Activated naive CD4-positive, alpha-beta T cell treated with anti-CD3 and anti-CD28 coated beads, Interleukin-2, amount 50 U/mL, for 72 hours (primary cell): Measurements from ENCODE around the gene SEMA3A. TPM values are rescaled to one million over a fixed set of nuclear protein-coding genes. Genes with fewer than 3 reads are reported as not detected.
A peak's percentile ranks its signal among the peaks of the same experiment; 100 is the strongest.

ENCODE experiments used
- ATAC-seq, 2 donors: fragments of 150-1000 bp; cut with Tn5 transposase; 2 replicates each; pipeline ENCODE4 v1.10.0; 2021; ENCODE audit warnings: mild to moderate bottlenecking in 2 of 2, moderate library complexity in 2 of 2
- DNase-seq, 2 donors: peaks; one replicate each; pipeline ENCODE4 v3.0.0; 2021 to 2022; ENCODE audit warnings: low spot score in 2 of 2
- H3K27ac Mint-ChIP-seq, 2 donors: one replicate each; pipeline ENCODE4 v1.8.0; 2022; ENCODE audit warnings: mild to moderate bottlenecking in 2 of 2, mixed read lengths in 2 of 2
- H3K36me3 Mint-ChIP-seq, 2 donors: one replicate each; pipeline ENCODE4 v1.8.0; 2022; ENCODE audit warnings: mixed read lengths in 2 of 2
- H3K9me3 Mint-ChIP-seq, 2 donors: one replicate each; pipeline ENCODE4 v1.8.0; 2022; ENCODE audit warnings: mixed read lengths in 2 of 2
- total RNA-seq, 2 donors: library from RNA; stranded (reverse); gene quantifications; one replicate each; pipeline ENCODE4 v1.2.3, GENCODE V29; 2022

SEMA3A gene
- total RNA-seq, 2 donors from 2014 or later, result 1.7 to 2.3 TPM

DNA sequence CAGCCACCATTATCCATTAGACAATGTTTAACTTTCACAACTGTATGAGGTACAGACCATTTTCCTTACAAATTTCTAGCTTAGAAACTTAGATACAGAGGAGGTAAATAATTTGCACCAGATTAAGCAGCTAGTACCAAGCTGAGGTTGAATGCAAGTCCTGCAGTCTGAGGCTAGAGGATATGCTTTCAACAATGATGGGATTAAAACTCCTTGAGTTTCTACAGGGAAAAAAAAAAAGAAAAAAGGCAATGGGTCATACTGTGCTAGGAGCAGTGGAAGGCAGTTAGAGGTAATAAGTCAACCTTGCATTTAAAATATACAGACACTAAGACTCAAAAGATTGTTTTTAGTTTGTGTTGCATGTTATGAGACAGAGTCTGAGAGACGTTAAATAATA is 86.5 kb downstream of the SEMA3A start:
- Mint-ChIP-seq H3K36me3 (no peaks in the 10 kb centered on the region), H3K27ac (no peak overlapping the region), H3K9me3 (no peaks in the 10 kb centered on the region)
- DNase-seq (no peak), ATAC-seq (no peak)

DNA sequence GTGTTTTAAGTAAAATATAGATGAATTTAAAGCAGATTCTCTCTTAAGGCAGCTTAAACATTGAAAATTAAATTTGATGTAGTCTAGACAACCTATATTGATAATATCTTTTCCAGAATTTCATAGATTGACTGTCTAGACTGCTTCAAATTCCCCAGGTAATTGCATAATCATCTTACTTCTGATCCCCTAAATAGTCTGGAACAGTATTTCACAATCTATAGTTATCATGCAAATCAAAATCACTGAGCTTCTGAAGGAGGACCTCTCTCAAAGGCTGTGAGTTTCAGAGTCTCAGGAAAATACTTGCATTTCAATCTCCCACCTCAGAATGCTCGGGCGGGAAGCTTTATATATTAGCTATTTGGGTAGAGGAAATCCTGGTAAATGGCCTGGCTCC is 87.3 kb downstream of the SEMA3A start:
- H3K36me3 Mint-ChIP-seq, result no peaks in the 10 kb centered on the region
- H3K9me3 Mint-ChIP-seq, result no peaks in the 10 kb centered on the region
- DNase-seq, result no peak
- no peak for ATAC-seq
- no peak overlapping the region for H3K27ac Mint-ChIP-seq

DNA sequence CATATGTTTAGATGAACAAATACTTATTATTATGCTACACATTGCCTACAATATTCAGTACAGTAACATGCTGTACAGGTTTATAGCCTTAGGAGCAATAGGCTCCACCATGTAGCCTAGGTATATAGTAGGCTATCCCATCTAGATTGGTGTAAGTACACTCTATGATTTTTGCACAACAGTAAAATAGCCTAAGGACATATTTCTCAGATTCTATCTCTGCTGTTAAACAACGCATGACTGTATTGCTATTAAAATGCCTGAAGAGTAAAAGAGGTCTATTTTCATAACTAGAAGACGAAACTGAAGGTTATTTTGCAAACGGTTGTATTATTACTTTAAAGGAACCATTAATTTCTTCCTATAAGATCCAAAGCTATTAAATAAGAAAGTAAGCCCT is 88.3 kb downstream of the SEMA3A start:
- Mint-ChIP-seq H3K9me3 (no peaks in the 10 kb centered on the region), H3K27ac (no peak overlapping the region), H3K36me3 (no peaks in the 10 kb centered on the region)
- DNase-seq (no peak), ATAC-seq (no peak)

DNA sequence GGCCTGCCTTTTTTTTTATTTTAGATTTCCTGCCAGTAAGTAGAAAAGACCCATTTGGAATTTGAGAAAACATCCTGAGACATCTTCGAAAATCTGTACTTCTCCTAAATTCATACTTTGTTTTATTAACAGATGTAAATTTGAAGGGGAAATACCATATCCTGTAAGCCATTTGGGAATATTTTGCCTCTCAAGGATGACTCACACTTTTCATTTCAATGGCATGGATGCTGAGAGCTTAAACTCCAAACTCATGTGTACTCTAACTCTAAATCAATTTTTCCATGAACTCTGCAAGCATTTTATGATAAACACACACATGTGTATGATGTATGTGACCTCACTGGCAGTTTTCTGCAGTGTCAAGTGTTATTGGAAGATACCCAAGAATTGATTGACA is 89.0 kb downstream of the SEMA3A start:
- Mint-ChIP-seq H3K27ac (no peak overlapping the region), H3K9me3 (no peaks in the 10 kb centered on the region), H3K36me3 (no peaks in the 10 kb centered on the region)
- ATAC-seq, result no peak
- no peak for DNase-seq

DNA sequence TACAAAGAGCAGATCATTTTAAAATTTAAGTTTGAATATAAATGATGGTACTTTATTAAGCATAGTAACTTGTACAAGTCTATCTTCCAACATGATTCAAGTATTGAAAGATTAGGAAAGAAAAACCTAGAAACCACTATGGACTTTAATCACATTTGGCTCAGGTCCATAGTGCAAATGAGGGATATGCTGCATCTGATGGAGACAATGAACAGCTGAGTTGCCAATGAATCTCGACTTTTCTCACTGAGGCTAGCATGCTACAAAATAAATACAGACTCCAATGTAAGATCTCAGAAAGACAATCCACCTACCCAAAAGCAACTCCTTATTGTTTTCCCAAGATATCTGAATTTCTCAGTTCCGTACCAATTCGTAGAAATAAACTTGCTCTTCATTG is 89.8 kb downstream of the SEMA3A start:
- Mint-ChIP-seq H3K36me3 (no peaks in the 10 kb centered on the region), H3K9me3 (no peaks in the 10 kb centered on the region), H3K27ac (no peak overlapping the region)
- no peak for DNase-seq
- no peak for ATAC-seq

DNA sequence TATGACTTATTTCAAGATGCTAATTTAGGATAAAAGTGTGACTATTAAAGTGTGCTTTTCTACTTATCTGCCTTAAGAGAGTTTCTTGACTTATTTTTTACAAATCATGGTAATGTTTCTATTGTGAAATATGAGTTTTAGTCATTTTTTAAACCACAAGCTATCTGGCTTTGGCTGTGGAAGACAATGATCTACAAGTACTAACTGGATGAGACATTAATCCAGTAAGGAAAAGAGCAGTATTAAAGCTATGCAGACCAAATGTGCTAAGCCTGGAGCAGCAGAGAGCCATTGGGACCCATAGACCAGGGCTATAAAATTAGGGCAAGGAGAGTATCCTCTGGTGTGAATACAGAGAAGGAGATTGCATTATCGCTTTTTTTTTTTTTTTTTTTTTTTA is 92.4 kb downstream of the SEMA3A start:
- ATAC-seq (no peak), DNase-seq (no peak)
- H3K36me3 Mint-ChIP-seq, result no peaks in the 10 kb centered on the region
- H3K9me3 Mint-ChIP-seq, result no peaks in the 10 kb centered on the region
- H3K27ac Mint-ChIP-seq, result no peak overlapping the region

DNA sequence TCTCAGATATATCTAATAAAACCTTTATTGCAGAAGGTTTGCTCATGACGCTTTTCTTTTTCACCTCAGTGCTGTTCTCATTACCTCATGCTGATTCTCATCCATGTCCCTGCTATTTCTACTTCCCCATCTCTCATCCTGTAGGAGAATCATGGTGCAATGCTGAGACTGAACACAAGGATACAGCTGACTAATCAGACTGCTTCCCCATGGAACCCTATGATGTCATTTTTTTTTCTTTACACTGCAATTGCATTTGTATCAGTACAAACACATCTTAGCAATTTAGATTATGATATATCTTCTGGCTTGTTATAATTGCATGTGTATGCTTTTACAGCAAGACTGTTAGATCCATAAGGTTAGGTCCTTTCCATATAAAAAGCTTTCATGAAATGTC is 93.7 kb downstream of the SEMA3A start:
- no peaks in the 10 kb centered on the region for H3K36me3 Mint-ChIP-seq
- no peaks in the 10 kb centered on the region for H3K9me3 Mint-ChIP-seq
- DNase-seq (no peak), ATAC-seq (no peak)
- no peak overlapping the region for H3K27ac Mint-ChIP-seq

DNA sequence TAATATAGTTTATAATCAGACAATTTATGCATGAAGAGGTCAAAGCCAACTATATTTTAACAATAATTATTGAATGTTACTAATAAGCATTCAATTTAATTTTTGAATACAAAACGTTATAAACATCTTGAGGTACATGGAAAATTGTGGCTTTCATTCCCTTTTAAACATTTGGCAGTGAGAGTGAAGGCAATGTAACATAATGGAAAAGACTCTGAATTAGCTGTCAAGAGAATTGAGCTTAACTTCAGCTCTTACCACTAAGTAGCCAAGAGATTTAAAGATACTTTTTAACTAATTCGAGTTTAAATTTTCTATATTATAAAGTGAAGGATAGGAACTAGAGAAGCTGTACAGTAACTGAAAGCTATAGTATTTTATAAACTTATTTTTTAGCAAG is 98.6 kb downstream of the SEMA3A start:
- no peak for DNase-seq
- H3K27ac Mint-ChIP-seq, result no peak overlapping the region
- no peak for ATAC-seq
- no peaks in the 10 kb centered on the region for H3K36me3 Mint-ChIP-seq
- H3K9me3 Mint-ChIP-seq, result peaks cover 0 to 6% of the 10 kb centered on the region in 2 donors

DNA sequence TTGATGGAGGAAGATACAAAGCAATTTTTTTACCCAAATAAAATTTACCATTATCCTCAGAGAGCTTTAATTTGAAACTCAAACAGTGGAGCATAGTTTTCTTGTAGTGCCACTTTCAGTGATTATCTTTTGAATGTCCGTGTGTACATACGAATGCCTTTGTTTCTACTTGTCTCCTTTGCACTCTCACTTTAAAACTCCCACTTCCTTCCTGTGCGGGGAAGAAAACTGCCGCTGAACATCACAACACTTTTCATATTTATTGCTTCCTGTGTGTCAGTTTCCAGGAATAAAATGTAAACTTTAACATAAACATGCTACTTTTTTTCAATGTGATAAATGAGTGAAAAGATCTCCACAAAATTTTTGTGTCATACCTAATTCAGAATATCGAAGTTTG is 102.4 kb downstream of the SEMA3A start:
- Mint-ChIP-seq H3K36me3 (no peaks in the 10 kb centered on the region), H3K9me3 (peaks cover 0 to 6% of the 10 kb centered on the region in 2 donors), H3K27ac (peak overlapping the region; percentile 3 to 73)
- peak; percentile 40 to 58 for ATAC-seq
- DNase-seq, result no peak

DNA sequence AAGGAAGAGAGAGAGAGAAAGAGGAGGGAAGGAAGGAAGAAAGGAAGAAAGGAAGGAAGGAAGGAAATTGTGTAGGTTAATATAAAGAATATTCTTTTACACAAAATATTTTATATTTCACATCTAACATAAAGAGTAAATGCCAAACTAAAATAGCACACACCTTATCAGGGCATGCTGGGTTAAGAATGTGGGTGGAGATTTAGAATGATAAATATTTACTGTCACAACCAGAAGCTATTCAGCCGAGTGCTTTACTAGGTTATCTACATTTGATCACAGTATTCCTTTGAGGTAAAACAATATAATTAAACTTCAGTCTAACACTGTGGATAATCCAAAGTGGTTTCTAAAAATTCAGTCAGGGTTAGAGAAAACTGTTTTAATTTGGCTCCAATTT is 103.3 kb downstream of the SEMA3A start:
- DNase-seq, result no peak
- H3K36me3 Mint-ChIP-seq, result no peaks in the 10 kb centered on the region
- H3K27ac Mint-ChIP-seq, result peak overlapping the region in 1 of 2 donors; percentile 85
- H3K9me3 Mint-ChIP-seq, result peaks cover 0 to 6% of the 10 kb centered on the region in 2 donors
- no peak for ATAC-seq

DNA sequence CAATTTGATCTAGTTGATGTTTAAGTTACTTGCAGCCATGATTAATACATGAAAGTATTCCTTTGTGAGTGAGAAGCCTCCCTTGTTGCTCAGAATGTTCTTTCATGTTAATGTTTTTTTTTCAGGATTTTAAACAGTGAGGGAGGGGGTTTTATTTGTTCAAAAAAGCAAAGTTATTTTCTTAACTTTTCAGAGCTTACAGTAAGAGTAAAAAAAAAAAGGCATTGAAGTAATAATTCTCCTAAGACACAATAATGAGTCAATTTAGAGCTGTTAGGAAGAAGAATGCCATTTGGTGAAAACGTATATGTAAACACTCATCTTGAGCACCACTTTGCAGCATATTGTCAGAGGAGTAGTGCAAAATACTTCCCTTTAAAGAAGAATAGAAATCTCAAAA is 105.8 kb downstream of the SEMA3A start:
- ATAC-seq, result peak in 1 of 2 donors; percentile 41
- no peak overlapping the region for H3K27ac Mint-ChIP-seq
- DNase-seq, result no peak
- peaks cover 0 to 6% of the 10 kb centered on the region in 2 donors for H3K9me3 Mint-ChIP-seq
- no peaks in the 10 kb centered on the region for H3K36me3 Mint-ChIP-seq

DNA sequence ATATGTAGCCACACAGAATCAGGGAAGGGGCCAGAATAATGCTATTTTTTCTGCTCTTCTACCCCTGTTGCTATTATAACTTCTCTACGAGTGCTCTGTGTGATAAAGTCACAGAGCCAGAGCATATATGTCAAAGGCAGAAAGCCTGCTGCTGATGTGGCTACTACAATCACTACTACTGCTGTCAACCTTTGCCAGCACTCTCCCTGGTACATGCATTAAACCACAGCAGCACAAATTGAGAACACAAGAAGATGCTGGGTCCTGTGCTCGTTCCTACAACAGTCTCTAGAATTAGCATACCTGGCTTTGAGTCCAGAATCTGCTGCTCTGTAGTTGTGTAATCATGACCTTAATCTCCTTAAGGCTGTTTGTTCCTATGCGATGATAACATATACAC is 108.6 kb downstream of the SEMA3A start:
- no peaks in the 10 kb centered on the region for H3K36me3 Mint-ChIP-seq
- ATAC-seq, result peak in 1 of 2 donors; percentile 46
- no peak for DNase-seq
- H3K27ac Mint-ChIP-seq, result no peak overlapping the region
- no peaks in the 10 kb centered on the region for H3K9me3 Mint-ChIP-seq

DNA sequence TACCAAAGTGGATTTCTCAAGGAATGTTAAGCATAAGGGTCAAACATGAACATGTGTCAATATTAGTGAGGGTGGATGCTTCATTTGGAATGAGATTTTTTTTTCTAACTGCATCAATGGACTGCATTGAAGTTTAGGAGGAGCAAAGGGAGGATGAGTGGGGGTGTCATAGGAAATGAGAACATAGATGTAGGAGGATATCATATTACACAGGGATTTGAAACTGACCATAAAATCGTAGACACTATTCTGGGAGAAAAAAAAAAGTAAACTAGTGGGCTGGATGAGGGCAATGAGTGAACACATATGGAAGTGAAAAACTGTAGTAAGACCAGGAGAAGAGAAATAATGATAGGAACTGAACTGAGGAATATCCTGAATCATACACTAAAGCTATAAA is 109.4 kb downstream of the SEMA3A start:
- ATAC-seq, result no peak
- no peak overlapping the region for H3K27ac Mint-ChIP-seq
- no peak for DNase-seq
- no peaks in the 10 kb centered on the region for H3K36me3 Mint-ChIP-seq
- no peaks in the 10 kb centered on the region for H3K9me3 Mint-ChIP-seq

DNA sequence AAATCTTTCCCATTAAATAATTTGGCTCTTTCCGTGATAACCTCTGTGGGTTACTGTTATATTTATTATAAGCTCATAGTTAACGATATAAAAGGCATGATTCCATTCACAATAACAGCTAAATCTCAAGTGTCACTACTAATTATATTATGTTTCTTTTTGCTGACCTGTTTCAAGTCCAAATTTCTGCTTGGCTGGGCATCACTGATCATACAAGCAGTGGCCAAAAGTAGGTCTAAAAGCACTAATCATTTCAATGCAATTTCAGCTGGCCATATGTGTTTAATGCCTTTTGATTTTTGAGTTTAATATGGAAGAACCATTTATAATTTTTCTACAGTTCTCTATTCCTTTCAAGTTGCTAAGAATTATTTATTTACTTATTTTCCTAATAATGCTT is 110.7 kb downstream of the SEMA3A start:
- DNase-seq, result no peak
- H3K36me3 Mint-ChIP-seq, result no peaks in the 10 kb centered on the region
- no peak overlapping the region for H3K27ac Mint-ChIP-seq
- ATAC-seq, result no peak
- no peaks in the 10 kb centered on the region for H3K9me3 Mint-ChIP-seq

DNA sequence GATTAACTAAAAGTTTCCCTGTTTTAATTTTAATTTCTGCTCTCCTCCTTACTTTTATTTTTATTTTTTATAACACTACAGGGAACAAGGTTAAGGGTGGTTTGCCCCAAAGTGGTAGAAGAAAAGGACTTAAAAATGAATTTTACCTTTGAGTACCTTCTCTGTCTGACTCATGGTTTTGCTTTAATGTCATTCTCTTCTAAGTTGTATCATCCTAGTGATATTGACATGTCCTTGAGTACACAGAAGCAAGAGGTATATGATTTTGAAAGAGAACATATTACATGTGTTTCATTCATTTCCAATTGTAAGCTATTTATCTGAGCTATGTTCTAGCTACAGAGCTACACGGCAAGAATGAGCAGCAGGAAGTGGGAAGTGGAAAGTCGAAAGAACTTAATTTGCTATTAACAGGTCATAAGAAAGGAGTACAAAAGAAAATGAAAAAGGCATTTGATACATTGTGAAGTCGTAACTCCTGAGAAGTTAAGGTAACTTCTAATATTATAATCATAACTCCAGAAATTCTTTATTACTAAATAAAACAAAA is 112.5 kb downstream of the SEMA3A start:
- DNase-seq (no peak), ATAC-seq (peak in 1 of 2 donors; percentile 86)
- H3K36me3 Mint-ChIP-seq, result no peaks in the 10 kb centered on the region
- H3K27ac Mint-ChIP-seq, result no peak overlapping the region
- H3K9me3 Mint-ChIP-seq, result no peaks in the 10 kb centered on the region

DNA sequence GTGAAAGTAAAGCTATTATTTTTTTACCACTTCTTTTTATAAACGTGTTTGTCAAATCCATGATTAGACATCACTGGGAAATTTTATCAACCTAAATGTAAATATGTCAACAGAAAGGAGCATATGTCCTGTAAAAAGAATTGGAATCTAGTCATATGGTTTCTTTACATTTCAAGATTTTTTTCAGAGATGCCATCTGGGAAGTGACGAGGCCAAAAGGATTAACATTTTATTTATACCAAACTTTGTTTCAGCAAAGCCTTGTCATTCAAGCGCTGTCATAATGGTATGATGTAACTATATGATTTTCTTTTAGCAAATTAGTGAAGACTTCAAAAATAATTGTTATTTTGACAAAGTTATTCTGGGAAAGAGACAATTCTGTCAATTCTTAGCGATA is 117.3 kb downstream of the SEMA3A start:
- Mint-ChIP-seq H3K9me3 (no peaks in the 10 kb centered on the region), H3K36me3 (no peaks in the 10 kb centered on the region), H3K27ac (no peak overlapping the region)
- ATAC-seq (no peak), DNase-seq (no peak)

DNA sequence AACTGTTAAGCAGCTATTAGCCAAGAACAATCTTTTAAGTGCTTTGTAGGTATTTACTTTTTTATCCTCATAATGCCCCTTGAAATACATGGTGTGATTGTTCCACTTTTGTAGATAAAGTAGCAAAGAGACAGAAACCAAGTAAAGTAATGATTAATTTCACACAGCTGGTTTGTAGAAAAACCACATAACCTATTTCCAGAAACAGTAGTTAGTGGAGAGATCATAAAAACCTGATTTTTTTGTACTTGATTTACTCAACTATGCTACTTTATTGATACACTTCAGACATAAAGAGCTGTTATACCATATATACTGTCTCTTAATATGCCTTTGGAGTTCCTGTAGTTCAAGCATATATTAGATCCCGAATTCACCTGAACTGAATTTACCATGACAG is 118.4 kb downstream of the SEMA3A start:
- H3K27ac Mint-ChIP-seq, result no peak overlapping the region
- DNase-seq, result no peak
- ATAC-seq, result peak in 1 of 2 donors; percentile 94
- no peaks in the 10 kb centered on the region for H3K9me3 Mint-ChIP-seq
- H3K36me3 Mint-ChIP-seq, result no peaks in the 10 kb centered on the region

DNA sequence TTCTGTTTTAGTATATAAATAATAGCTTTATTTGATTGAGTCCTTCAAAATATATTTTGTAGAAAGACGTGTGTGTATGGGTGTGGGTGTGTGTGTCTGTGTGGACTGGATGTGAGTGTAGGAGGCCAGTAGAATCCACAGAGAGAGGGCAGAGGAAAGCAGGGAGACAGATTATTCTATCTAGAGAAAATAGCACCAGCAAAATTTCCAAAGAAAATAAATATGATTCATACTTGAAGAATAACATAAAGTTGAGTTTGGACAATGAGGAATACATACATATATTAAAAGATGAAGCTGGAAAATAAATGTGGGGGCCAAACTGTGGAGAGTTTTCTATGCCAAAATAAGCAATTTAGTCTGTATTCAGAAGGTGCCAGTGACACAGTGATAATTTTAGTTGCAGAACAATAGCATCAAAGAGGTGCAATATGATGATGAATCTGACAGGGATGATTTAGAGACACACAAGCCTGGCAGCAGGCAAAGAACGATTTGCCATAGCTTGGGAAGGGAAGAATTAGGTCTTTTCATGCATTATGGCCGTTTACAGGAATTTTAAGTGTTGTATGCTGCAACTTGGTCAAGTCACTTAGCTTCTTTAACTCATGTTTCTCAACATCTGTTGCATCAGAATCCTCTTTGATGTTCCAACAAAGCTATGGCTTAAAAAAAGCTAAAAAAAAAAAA is 121.3 kb downstream of the SEMA3A start:
- Mint-ChIP-seq H3K27ac (no peak overlapping the region), H3K36me3 (no peaks in the 10 kb centered on the region), H3K9me3 (no peaks in the 10 kb centered on the region)
- DNase-seq (no peak), ATAC-seq (no peak)
